Osteoblast (primary cell): ENCODE data around the gene SLC6A19. TPM values are rescaled to one million over a fixed set of nuclear protein-coding genes. Genes with fewer than 3 reads are reported as not detected.

Source experiments
- DNase-seq: peaks from one replicate; pipeline ENCODE4 v3.0.0; 2011; ENCODE audit warnings: low spot score, mixed read lengths; ENCODE audit not compliant: insufficient read length; ENCODE audit errors: missing footprints
- H2AFZ ChIP-seq: 2 replicates; pipeline ENCODE4 v1.6.0; 2011; ENCODE audit warnings: mild to moderate bottlenecking, low read length
- H3K27ac ChIP-seq: 2 replicates; pipeline ENCODE4 v1.5.1; 2011; ENCODE audit warnings: mild to moderate bottlenecking, low read depth, low read length, moderate library complexity
- H3K27me3 ChIP-seq: 2 replicates; pipeline ENCODE4 v1.6.0; 2012; ENCODE audit warnings: mild to moderate bottlenecking, control low read depth, inconsistent platforms, low read length, moderate library complexity; ENCODE audit not compliant: insufficient read depth
- H3K36me3 ChIP-seq: 2 replicates; pipeline ENCODE4 v1.5.1; 2011; ENCODE audit warnings: mild to moderate bottlenecking, low read length, control low read depth, moderate library complexity; ENCODE audit not compliant: insufficient read depth
- H3K4me1 ChIP-seq: 2 replicates; pipeline ENCODE4 v1.5.1; 2011; ENCODE audit warnings: mild to moderate bottlenecking, low read length, control low read depth, moderate library complexity; ENCODE audit not compliant: insufficient read depth
- H3K4me2 ChIP-seq: 2 replicates; pipeline ENCODE4 v1.6.0; 2011; ENCODE audit warnings: mild to moderate bottlenecking, low read length; ENCODE audit not compliant: insufficient read depth
- H3K4me3 ChIP-seq: fragments of 200-600 bp; sonication (generic); 3 replicates; pipeline ENCODE4 v1.5.1; 2012; ENCODE audit warnings: mild to moderate bottlenecking, low read length, inconsistent platforms; ENCODE audit not compliant: insufficient read depth
- H3K79me2 ChIP-seq: 2 replicates; pipeline ENCODE4 v1.6.0; 2012; ENCODE audit warnings: mild to moderate bottlenecking, low read length, control low read depth, inconsistent platforms; ENCODE audit not compliant: insufficient read depth
- H3K9me3 ChIP-seq: 2 replicates; pipeline ENCODE4 v1.5.1; 2011; ENCODE audit warnings: low read depth, low read length, control low read depth
- H4K20me1 ChIP-seq: 2 replicates; pipeline ENCODE4 v1.6.0; 2012; ENCODE audit warnings: mild to moderate bottlenecking, low read length, control low read depth; ENCODE audit not compliant: insufficient read depth
- total RNA-seq: library from RNA; depleted of rRNA; stranded (reverse); fragments of >200 nt; gene quantifications from 2 replicates; pipeline ENCODE4 v1.2.3, GENCODE V29; 2012
- TF ChIP-seq, protein P1 (sequence below): IDR thresholded peaks from 2 replicates; pipeline ENCODE4 v1.5.1; 2011; ENCODE audit warnings: mild to moderate bottlenecking, low read depth, low read length, moderate library complexity; ENCODE audit errors: extremely low read depth

SLC6A19 gene
- total RNA-seq, 1 donor, result not detected

DNA sequence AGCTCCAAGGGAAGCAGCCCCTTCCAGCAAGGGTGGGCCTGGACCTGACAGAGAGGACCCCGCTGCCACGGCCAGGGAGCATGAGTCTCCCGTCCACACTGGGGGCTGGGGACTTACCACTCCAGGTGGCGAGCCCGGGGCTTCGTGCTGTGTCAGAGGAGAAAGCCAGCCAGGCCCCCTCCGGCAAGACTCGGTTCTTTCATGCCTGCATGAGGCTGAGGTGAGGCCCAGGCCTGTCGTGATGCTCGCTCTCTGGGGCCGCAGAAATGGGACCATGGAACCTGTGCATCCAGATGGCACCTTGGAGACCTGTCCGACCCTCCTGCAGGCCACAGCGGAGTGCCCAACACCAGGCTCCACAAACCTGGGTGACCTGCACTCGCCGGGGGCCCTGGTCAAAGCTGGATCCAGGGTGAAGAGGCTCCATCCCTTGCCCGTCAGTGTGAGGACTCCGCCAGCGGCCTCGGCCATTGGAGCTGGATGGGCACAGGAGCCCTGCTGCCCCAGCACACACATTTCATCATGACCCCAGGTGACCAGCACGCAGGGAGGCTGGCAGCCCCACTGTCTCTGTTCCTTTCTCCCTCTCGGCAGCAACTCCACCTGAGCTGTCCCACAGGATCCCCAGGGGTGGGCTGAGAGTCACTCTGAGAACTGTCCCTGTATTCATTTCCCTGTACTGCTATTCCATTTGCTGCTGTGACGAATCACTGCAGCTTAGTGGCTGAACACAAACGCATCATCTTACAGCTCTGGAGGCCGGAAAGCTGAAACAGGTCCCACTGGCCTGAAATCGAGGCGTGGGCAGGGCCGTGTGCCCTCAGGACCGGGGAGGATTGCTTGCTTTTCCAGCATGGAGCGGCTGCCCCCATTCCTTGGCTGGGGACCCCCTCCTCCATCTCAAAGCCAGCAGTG is 48.2 kb downstream of the SLC6A19 start:
- no peaks in the 10 kb centered on the region for H3K4me1 ChIP-seq
- no peak overlapping the region for H3K4me3 ChIP-seq
- H3K79me2 ChIP-seq, result no peaks in the 10 kb centered on the region
- H3K4me2 ChIP-seq, result no peak overlapping the region
- H3K36me3 ChIP-seq, result no peaks in the 10 kb centered on the region
- H2AFZ ChIP-seq, result no peak overlapping the region
- no peaks in the 10 kb centered on the region for H4K20me1 ChIP-seq
- H3K27me3 ChIP-seq, result no peaks in the 10 kb centered on the region
- H3K9me3 ChIP-seq, result no peaks in the 10 kb centered on the region
- no peak overlapping the region for H3K27ac ChIP-seq
- TF ChIP-seq, protein P1, sequence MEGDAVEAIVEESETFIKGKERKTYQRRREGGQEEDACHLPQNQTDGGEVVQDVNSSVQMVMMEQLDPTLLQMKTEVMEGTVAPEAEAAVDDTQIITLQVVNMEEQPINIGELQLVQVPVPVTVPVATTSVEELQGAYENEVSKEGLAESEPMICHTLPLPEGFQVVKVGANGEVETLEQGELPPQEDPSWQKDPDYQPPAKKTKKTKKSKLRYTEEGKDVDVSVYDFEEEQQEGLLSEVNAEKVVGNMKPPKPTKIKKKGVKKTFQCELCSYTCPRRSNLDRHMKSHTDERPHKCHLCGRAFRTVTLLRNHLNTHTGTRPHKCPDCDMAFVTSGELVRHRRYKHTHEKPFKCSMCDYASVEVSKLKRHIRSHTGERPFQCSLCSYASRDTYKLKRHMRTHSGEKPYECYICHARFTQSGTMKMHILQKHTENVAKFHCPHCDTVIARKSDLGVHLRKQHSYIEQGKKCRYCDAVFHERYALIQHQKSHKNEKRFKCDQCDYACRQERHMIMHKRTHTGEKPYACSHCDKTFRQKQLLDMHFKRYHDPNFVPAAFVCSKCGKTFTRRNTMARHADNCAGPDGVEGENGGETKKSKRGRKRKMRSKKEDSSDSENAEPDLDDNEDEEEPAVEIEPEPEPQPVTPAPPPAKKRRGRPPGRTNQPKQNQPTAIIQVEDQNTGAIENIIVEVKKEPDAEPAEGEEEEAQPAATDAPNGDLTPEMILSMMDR, result no peak
- no peak for DNase-seq

GRCh38 chr5:1251678-1252580 is 50.5 kb downstream of the SLC6A19 start:
- no peak overlapping the region for H3K4me2 ChIP-seq
- H4K20me1 ChIP-seq, result no peaks in the 10 kb centered on the region
- DNase-seq, result no peak
- no peaks in the 10 kb centered on the region for H3K27me3 ChIP-seq
- H3K27ac ChIP-seq, result no peak overlapping the region
- TF ChIP-seq, protein P1, result no peak
- H3K9me3 ChIP-seq, result no peaks in the 10 kb centered on the region
- H3K4me3 ChIP-seq, result no peak overlapping the region
- no peaks in the 10 kb centered on the region for H3K79me2 ChIP-seq
- H3K4me1 ChIP-seq, result no peaks in the 10 kb centered on the region
- H2AFZ ChIP-seq, result no peak overlapping the region
- no peaks in the 10 kb centered on the region for H3K36me3 ChIP-seq

DNA sequence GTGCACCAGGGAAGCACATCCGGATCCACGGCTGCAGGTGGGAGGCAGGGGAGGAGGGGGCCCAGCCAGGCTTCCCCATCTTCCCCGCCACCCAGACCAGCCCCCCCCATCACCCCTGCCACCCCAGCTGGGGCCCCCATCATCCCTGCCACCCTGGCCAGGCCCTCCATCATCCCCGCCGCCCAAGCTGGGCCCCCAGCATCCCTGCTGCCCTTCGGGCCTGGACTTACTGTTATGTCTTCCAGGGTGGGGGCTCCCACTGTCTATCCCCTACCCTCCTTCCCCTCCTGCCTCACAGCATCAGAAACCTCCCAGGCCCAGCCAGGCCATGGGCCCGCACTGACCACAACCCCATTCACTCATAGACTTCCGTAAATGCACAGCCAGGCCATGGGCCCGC is 51.3 kb downstream of the SLC6A19 start:
- no peaks in the 10 kb centered on the region for H3K36me3 ChIP-seq
- no peaks in the 10 kb centered on the region for H3K9me3 ChIP-seq
- H3K4me1 ChIP-seq, result no peaks in the 10 kb centered on the region
- no peak overlapping the region for H2AFZ ChIP-seq
- no peak for DNase-seq
- no peaks in the 10 kb centered on the region for H4K20me1 ChIP-seq
- TF ChIP-seq, protein P1, result no peak
- H3K4me3 ChIP-seq, result no peak overlapping the region
- H3K27me3 ChIP-seq, result no peaks in the 10 kb centered on the region
- no peak overlapping the region for H3K27ac ChIP-seq
- H3K4me2 ChIP-seq, result no peak overlapping the region
- no peaks in the 10 kb centered on the region for H3K79me2 ChIP-seq
